ENCODE measurements around the gene RBPMS2. TPM values are rescaled to one million over a fixed set of nuclear protein-coding genes. Genes with fewer than 3 reads are reported as not detected.

RBPMS2 gene
- total and polyA plus RNA-seq, 2 donors (not counting 1 experiment from before 2014, with no cell fraction given), result 0.47 to 0.63 TPM

GRCh38 chr15:64808785-64809453, 33.5 kb upstream of the RBPMS2 start:
- no peak overlapping the region for H3K9ac ChIP-seq (ENCODE audit: low read length)
- Mint-ChIP-seq H3K27ac (no peak overlapping the region), H3K4me1 (peaks cover 13% of the 10 kb centered on the region), H3K4me3 (no peak overlapping the region), H3K27me3 (no peaks in the 10 kb centered on the region), H3K9me3 (ENCODE audit: insufficient read depth) (no peaks in the 10 kb centered on the region)
- H3K27me3 ChIP-seq (replicated peaks in 1 of 4; ENCODE audit: control extremely low read depth in 1 of 4, control insufficient read depth in 3 of 4, insufficient read depth in 4 of 4, low read length in 3 of 4), result no peaks in the 10 kb centered on the region
- H3K36me3 ChIP-seq (replicated peaks in 1 of 2; ENCODE audit: control extremely low read depth in 1 of 2, control insufficient read depth in 1 of 2, extremely low read depth in 1 of 2, insufficient read depth in 2 of 2, low read length in 1 of 2), result no peaks in the 10 kb centered on the region
- 74% methylated on average over 5 of the region's 10 CpGs for WGBS (ENCODE audit: insufficient coverage)
- no peaks in the 10 kb centered on the region for H3K9me3 ChIP-seq (ENCODE audit: control extremely low read depth in 1 of 3, control insufficient read depth in 2 of 3, insufficient read depth in 1 of 3, low read length in 2 of 3)
- H2AFZ ChIP-seq (ENCODE audit: insufficient read depth, low read depth, low read length, poor library complexity, severe bottlenecking), result no peak overlapping the region
- intact Hi-C loops (cut with micrococcal nuclease), result no loop called here
- no peak for TF ChIP-seq EZH2 (IDR thresholded peaks at IDR 0.05; ENCODE audit: borderline replicate concordance, insufficient read depth, low read depth, low read length, poor library complexity, severe bottlenecking)
- TF ChIP-seq CTCF (IDR thresholded peaks at IDR 0.05), result no peak
- no peak overlapping the region for H3K4me3 ChIP-seq (ENCODE audit: control extremely low read depth in 1 of 5, extremely low read depth in 1 of 5, insufficient read depth in 1 of 5, low read depth in 2 of 5, low read length in 4 of 5)
- peaks cover 0 to 11% of the 10 kb centered on the region in 2 donors for H3K4me1 ChIP-seq (ENCODE audit: control insufficient read depth in 2 of 2, insufficient read depth in 2 of 2, low read length in 2 of 2)
- ATAC-seq (ENCODE audit: low read depth) (no peak), DNase-seq (no peak)
- CTCF ChIA-PET, result interaction anchor here (0.6 to 11.3 kb wide), 35 partner anchors 8 to 580 kb away, joined by 3 to 236 read pairs (median 9); partner anchors contain the start of genes ANKDD1A and PLEKHO2
- no peaks in the 10 kb centered on the region for H3K79me2 ChIP-seq (ENCODE audit: control insufficient read depth, insufficient read depth, low read length)
- H3K27ac ChIP-seq (ENCODE audit: low read length in 2 of 2), result no peak overlapping the region
- POLR2A ChIA-PET, result no interaction called here
- H3K4me2 ChIP-seq (replicated peaks; ENCODE audit: low read depth, low read length, poor library complexity, severe bottlenecking), result no peak overlapping the region
- H4K20me1 ChIP-seq (ENCODE audit: control insufficient read depth, insufficient read depth, low read length, poor library complexity, severe bottlenecking), result no peaks in the 10 kb centered on the region

GRCh38 chr15:64807751-64808222, 32.4 kb upstream of the RBPMS2 start:
- no peaks in the 10 kb centered on the region for H3K27me3 Mint-ChIP-seq
- H3K27ac Mint-ChIP-seq, result no peak overlapping the region
- H3K4me2 ChIP-seq (replicated peaks; ENCODE audit: low read depth, low read length, poor library complexity, severe bottlenecking), result no peak overlapping the region
- H3K36me3 ChIP-seq (replicated peaks in 1 of 2; ENCODE audit: control extremely low read depth in 1 of 2, control insufficient read depth in 1 of 2, extremely low read depth in 1 of 2, insufficient read depth in 2 of 2, low read length in 1 of 2), result no peaks in the 10 kb centered on the region
- H2AFZ ChIP-seq (ENCODE audit: insufficient read depth, low read depth, low read length, poor library complexity, severe bottlenecking), result no peak overlapping the region
- CTCF ChIA-PET, result interaction anchor here (1.3 to 11.3 kb wide), 6 partner anchors 8 to 212 kb away, joined by 3 to 236 read pairs (median 20); partner anchors contain the start of gene PLEKHO2
- H3K79me2 ChIP-seq (ENCODE audit: control insufficient read depth, insufficient read depth, low read length), result no peaks in the 10 kb centered on the region
- H3K27me3 ChIP-seq (replicated peaks in 1 of 4; ENCODE audit: control extremely low read depth in 1 of 4, control insufficient read depth in 3 of 4, insufficient read depth in 4 of 4, low read length in 3 of 4), result no peaks in the 10 kb centered on the region
- no peak overlapping the region for H3K9ac ChIP-seq (ENCODE audit: low read length)
- peaks cover 9% of the 10 kb centered on the region for H3K4me1 Mint-ChIP-seq
- H3K4me3 ChIP-seq (ENCODE audit: control extremely low read depth in 1 of 5, extremely low read depth in 1 of 5, insufficient read depth in 1 of 5, low read depth in 2 of 5, low read length in 4 of 5), result no peak overlapping the region
- intact Hi-C loops (cut with micrococcal nuclease), result no loop called here
- H3K27ac ChIP-seq (ENCODE audit: low read length in 2 of 2), result no peak overlapping the region
- DNase-seq, result no peak
- peaks cover 0 to 11% of the 10 kb centered on the region in 2 donors for H3K4me1 ChIP-seq (ENCODE audit: control insufficient read depth in 2 of 2, insufficient read depth in 2 of 2, low read length in 2 of 2)
- ATAC-seq (ENCODE audit: low read depth), result no peak
- no peaks in the 10 kb centered on the region for H3K9me3 ChIP-seq (ENCODE audit: control extremely low read depth in 1 of 3, control insufficient read depth in 2 of 3, insufficient read depth in 1 of 3, low read length in 2 of 3)
- H3K4me3 Mint-ChIP-seq, result no peak overlapping the region
- POLR2A ChIA-PET, result no interaction called here
- 83% methylated on average over 5 of the region's 6 CpGs for WGBS (ENCODE audit: insufficient coverage)
- no peaks in the 10 kb centered on the region for H3K9me3 Mint-ChIP-seq (ENCODE audit: insufficient read depth)
- H4K20me1 ChIP-seq (ENCODE audit: control insufficient read depth, insufficient read depth, low read length, poor library complexity, severe bottlenecking), result no peaks in the 10 kb centered on the region
- TF ChIP-seq EZH2 (IDR thresholded peaks at IDR 0.05; ENCODE audit: borderline replicate concordance, insufficient read depth, low read depth, low read length, poor library complexity, severe bottlenecking), result no peak
- no peak for TF ChIP-seq CTCF (IDR thresholded peaks at IDR 0.05)

Data from B cell (primary cell).